Parathyroid adenoma (tissue), 2 donors: ENCODE data around the gene CAST.

Source experiments
- H2AFZ ChIP-seq: fragments of 300-600 bp; sonication (generic); one replicate; pipeline ENCODE4 v1.7.0; 2017; ENCODE audit warnings: antibody characterized with exemption, mild to moderate bottlenecking
- H3K27ac ChIP-seq: fragments of 300-600 bp; sonication (generic); one replicate; pipeline ENCODE4 v1.7.0; 2017
- H3K27me3 ChIP-seq: fragments of 300-600 bp; sonication (generic); one replicate; pipeline ENCODE4 v1.7.0; 2017; ENCODE audit warnings: low read length; ENCODE audit not compliant: control insufficient read depth, insufficient read depth
- H3K36me3 ChIP-seq: fragments of 300-600 bp; sonication (generic); one replicate; pipeline ENCODE4 v1.7.0; 2017; ENCODE audit warnings: low read length; ENCODE audit not compliant: control insufficient read depth, insufficient read depth
- H3K4me1 ChIP-seq: fragments of 300-600 bp; sonication (generic); one replicate; pipeline ENCODE4 v1.7.0; 2017; ENCODE audit warnings: control low read depth
- H3K4me2 ChIP-seq: fragments of 300-600 bp; sonication (generic); one replicate; pipeline ENCODE4 v1.7.0; 2017; ENCODE audit warnings: low read length
- H3K4me3 ChIP-seq: fragments of 300-600 bp; sonication (generic); one replicate; pipeline ENCODE4 v1.7.0; 2017; ENCODE audit warnings: low read depth, low read length
- H3K79me2 ChIP-seq: fragments of 300-600 bp; sonication (generic); one replicate; pipeline ENCODE4 v1.7.0; 2017; ENCODE audit warnings: control low read depth
- H3K9ac ChIP-seq: fragments of 300-600 bp; sonication (generic); one replicate; pipeline ENCODE4 v1.7.0; 2017; ENCODE audit warnings: mild to moderate bottlenecking
- H3K9me3 ChIP-seq: fragments of 300-600 bp; sonication (generic); one replicate; pipeline ENCODE4 v1.7.0; 2017; ENCODE audit warnings: low read length; ENCODE audit not compliant: control insufficient read depth
- CTCF ChIP-seq: fragments of 300-600 bp; sonication (generic); IDR thresholded peaks from one replicate; pipeline ENCODE4 v1.7.0; 2017; ENCODE audit warnings: antibody characterized with exemption, mild to moderate bottlenecking
- donor health status: primary hyperparathyroidism.

The CAST gene

GRCh38 chr5:96807075-96807654 lies 145.0 kb downstream of the CAST start:
- Histone ChIP-seq H3K27me3 (no peaks in the 10 kb centered on the region), H3K9me3 (no peaks in the 10 kb centered on the region), H3K4me2 (peak overlapping the region; percentile 95), H3K4me3 (peak overlapping the region; percentile 95), H3K36me3 (no peaks in the 10 kb centered on the region), H2AFZ (peak overlapping the region; percentile 97), H3K9ac (peak overlapping the region; percentile 99), H3K4me1 (no peaks in the 10 kb centered on the region), H3K79me2 (no peaks in the 10 kb centered on the region), H3K27ac (peak overlapping the region; percentile 99)
- no peak for TF ChIP-seq CTCF

- Histone ChIP-seq H3K4me2 (peak overlapping the region; percentile 95), H3K4me1 (no peaks in the 10 kb centered on the region), H3K27me3 (no peaks in the 10 kb centered on the region), H3K4me3 (peak overlapping the region; percentile 95), H3K9ac (no peak overlapping the region), H3K27ac (peak overlapping the region; percentile 99), H3K9me3 (no peaks in the 10 kb centered on the region), H2AFZ (peak overlapping the region; percentile 97), H3K79me2 (no peaks in the 10 kb centered on the region), H3K36me3 (no peaks in the 10 kb centered on the region)
- no peak for TF ChIP-seq CTCF
Measured at GRCh38 chr5:96808541-96808828, 146.3 kb downstream of the CAST start.

GRCh38 chr5:96808868-96809558 lies 146.8 kb downstream of the CAST start:
- no peaks in the 10 kb centered on the region for H3K9me3 ChIP-seq
- no peaks in the 10 kb centered on the region for H3K27me3 ChIP-seq
- H3K4me2 ChIP-seq = no peak overlapping the region
- H3K4me3 ChIP-seq = peak overlapping the region; percentile 95
- no peak overlapping the region for H3K9ac ChIP-seq
- TF ChIP-seq CTCF = no peak
- H3K27ac ChIP-seq = peak overlapping the region; percentile 99
- no peaks in the 10 kb centered on the region for H3K4me1 ChIP-seq
- H3K79me2 ChIP-seq = no peaks in the 10 kb centered on the region
- H3K36me3 ChIP-seq = no peaks in the 10 kb centered on the region
- H2AFZ ChIP-seq = peak overlapping the region; percentile 97

GRCh38 chr5:96809921-96810320 lies 147.7 kb downstream of the CAST start:
- Histone ChIP-seq H3K79me2 (no peaks in the 10 kb centered on the region), H3K27me3 (no peaks in the 10 kb centered on the region), H2AFZ (peak overlapping the region; percentile 72), H3K27ac (peak overlapping the region; percentile 24), H3K36me3 (no peaks in the 10 kb centered on the region), H3K9ac (no peak overlapping the region), H3K4me3 (no peak overlapping the region), H3K4me2 (no peak overlapping the region), H3K9me3 (no peaks in the 10 kb centered on the region), H3K4me1 (no peaks in the 10 kb centered on the region)
- no peak for TF ChIP-seq CTCF

- TF ChIP-seq CTCF = no peak
- H3K4me1 ChIP-seq = no peaks in the 10 kb centered on the region
- no peak overlapping the region for H3K4me2 ChIP-seq
- H2AFZ ChIP-seq = no peak overlapping the region
- H3K9me3 ChIP-seq = no peaks in the 10 kb centered on the region
- H3K9ac ChIP-seq = no peak overlapping the region
- no peaks in the 10 kb centered on the region for H3K79me2 ChIP-seq
- H3K27ac ChIP-seq = no peak overlapping the region
- H3K27me3 ChIP-seq = no peaks in the 10 kb centered on the region
- no peaks in the 10 kb centered on the region for H3K36me3 ChIP-seq
- H3K4me3 ChIP-seq = no peak overlapping the region
Measured at GRCh38 chr5:96812851-96813250, 150.7 kb downstream of the CAST start.
